HepG2 (cell line): ENCODE data around the gene CMTM4. TPM values are rescaled to one million over a fixed set of nuclear protein-coding genes. Genes with fewer than 3 reads are reported as not detected.
A peak's percentile ranks its signal among the peaks of the same experiment; 100 is the strongest.

Experiments
- AKAP8 ChIP-seq: sonication (generic); formaldehyde crosslinking; IDR thresholded peaks from 2 replicates; pipeline ENCODE4 v1.5.1; 2020; ENCODE audit warnings: mild to moderate bottlenecking, missing genetic modification reagents
- BRD4 ChIP-seq: sonication (generic); formaldehyde crosslinking; IDR thresholded peaks from 2 replicates; pipeline ENCODE4 v1.4.0; 2020; ENCODE audit warnings: missing genetic modification reagents
- FOSL1 ChIP-seq: sonication (generic); formaldehyde crosslinking; IDR thresholded peaks from 2 replicates; pipeline ENCODE4 v1.9.0; 2021; ENCODE audit warnings: missing genetic modification reagents, borderline replicate concordance
- GPN1 ChIP-seq: sonication (generic); formaldehyde crosslinking; IDR thresholded peaks from 2 replicates; pipeline ENCODE4 v1.5.1; 2020; ENCODE audit warnings: missing genetic modification reagents, borderline replicate concordance
- HHEX ChIP-seq: IDR thresholded peaks from 2 replicates; pipeline ENCODE4 v1.6.1; 2016; ENCODE audit warnings: control low read depth
- KDM2A ChIP-seq: sonication (generic); formaldehyde crosslinking; IDR thresholded peaks from 2 replicates; pipeline ENCODE4 v1.4.0; 2020; ENCODE audit warnings: low read depth, missing genetic modification reagents, borderline replicate concordance
- MBD4 ChIP-seq: IDR thresholded peaks from 2 replicates; pipeline ENCODE4 v1.6.1; 2012; ENCODE audit warnings: low read length, inconsistent platforms, borderline replicate concordance
- NCOR1 ChIP-seq: fragments of 200-600 bp; sonication (generic); IDR thresholded peaks from 2 replicates; pipeline ENCODE4 v1.7.0; 2017; ENCODE audit warnings: antibody characterized with exemption, low read length, borderline replicate concordance
- ONECUT2 ChIP-seq: sonication (generic); formaldehyde crosslinking; IDR thresholded peaks from 2 replicates; pipeline ENCODE4 v1.4.0; 2020; ENCODE audit warnings: missing genetic modification reagents
- SMYD3 ChIP-seq: sonication (generic); formaldehyde crosslinking; IDR thresholded peaks from 2 replicates; pipeline ENCODE4 v1.8.1; 2023; ENCODE audit warnings: mild to moderate bottlenecking, missing genetic modification reagents
- ZNF510 ChIP-seq: sonication (generic); formaldehyde crosslinking; IDR thresholded peaks from 2 replicates; pipeline ENCODE4 v1.4.0; 2020; ENCODE audit warnings: low read depth, mild to moderate bottlenecking, missing genetic modification reagents
- ZNF569 ChIP-seq: sonication (generic); formaldehyde crosslinking; IDR thresholded peaks from 2 replicates; pipeline ENCODE4 v1.5.0; 2020; ENCODE audit warnings: mild to moderate bottlenecking, missing genetic modification reagents, moderate library complexity, borderline replicate concordance
- ZNF7 ChIP-seq: IDR thresholded peaks from 2 replicates; pipeline ENCODE4 v1.6.1; 2016; ENCODE audit warnings: missing biosample characterization, missing genetic modification reagents
- polyA plus RNA-seq, 8 experiments: library from polyadenylated mRNA; depleted of rRNA in 3 of 8; stranded (reverse) in 7 of 8; unstranded in 1 of 8; fragments of >200 nt; fragmentation: Illumina TruSeq in 4 of 8; extraction: Trizol in 4 of 8; gene quantifications; 2 replicates each; pipeline versions ENCODE4 v1.2.1 to v1.2.3, GENCODE V29; 2011 to 2016; ENCODE audit warnings: low read depth in 4 of 8, missing spikeins in 1 of 8, mixed read lengths in 1 of 8; ENCODE audit not compliant: insufficient read depth in 1 of 8
- total RNA-seq, 5 experiments: library from RNA; depleted of rRNA; stranded (reverse); fragments of >200 nt; fragmentation: Illumina TruSeq; extraction: Trizol; gene quantifications; 2 replicates each; pipeline ENCODE4 v1.2.3, GENCODE V29; 2016; ENCODE audit warnings: low read depth in 1 of 5
- TF ChIP-seq, protein P1 (sequence below): sonication (generic); formaldehyde crosslinking; IDR thresholded peaks from 2 replicates; pipeline ENCODE4 v1.8.0; 2022; ENCODE audit warnings: missing genetic modification reagents, mild to moderate bottlenecking, borderline replicate concordance
- TF ChIP-seq, protein P2 (sequence below): sonication (generic); formaldehyde crosslinking; IDR thresholded peaks from 2 replicates; pipeline ENCODE4 v1.4.0; 2020; ENCODE audit warnings: missing genetic modification reagents, borderline replicate concordance

CMTM4 gene
- total and polyA plus RNA-seq, 2 of the 13 experiments (the other 11 are each of a cell fraction or from before 2014, with no cell fraction given) = 32.0 to 36.3 TPM

DNA sequence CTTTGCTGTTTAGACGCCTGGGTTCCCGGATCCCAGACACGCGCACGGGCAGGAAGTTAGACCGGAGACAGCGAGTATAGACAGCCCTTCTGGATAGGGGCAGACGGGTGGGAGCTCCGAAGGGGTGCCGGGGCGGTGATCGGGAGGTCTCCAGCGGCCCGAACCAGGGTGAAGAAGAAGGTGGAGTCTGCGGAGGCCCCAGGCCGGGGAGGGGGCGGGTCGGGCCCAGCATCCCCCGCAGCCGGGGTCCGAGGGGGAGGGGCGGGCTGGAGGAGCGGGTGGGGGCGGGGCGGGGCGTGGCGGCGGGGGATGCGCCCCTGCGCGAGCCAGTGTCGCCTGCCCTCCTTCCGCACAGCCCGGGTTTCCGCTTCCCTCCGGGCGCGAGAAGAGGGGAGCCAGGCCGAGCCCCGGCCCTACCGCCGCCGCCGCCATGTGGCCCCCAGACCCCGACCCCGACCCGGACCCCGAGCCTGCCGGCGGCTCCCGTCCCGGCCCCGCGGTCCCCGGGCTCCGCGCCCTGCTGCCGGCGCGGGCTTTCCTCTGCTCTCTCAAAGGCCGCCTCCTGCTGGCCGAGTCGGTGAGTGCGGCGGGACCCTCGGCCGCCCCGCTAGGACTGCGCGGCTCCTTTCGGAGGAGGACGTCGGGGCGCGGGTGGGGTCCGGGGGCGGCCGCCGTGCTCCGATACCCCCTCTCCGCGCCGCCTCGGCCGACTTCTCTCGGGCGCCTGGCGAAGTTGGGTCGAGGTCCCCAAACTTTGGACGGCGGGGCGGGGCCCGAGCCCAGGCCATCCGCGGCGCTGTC is 92.0 kb downstream of the CMTM4 start, which contains the start of gene CMTM3 (continued):
- no peak for TF ChIP-seq ONECUT2 (CRISPR knock-in tag)
- no peak for TF ChIP-seq ZNF7 (CRISPR knock-in tag)
- TF ChIP-seq MBD4 = no peak
- no peak for TF ChIP-seq SMYD3 (CRISPR knock-in tag)
- no peak for TF ChIP-seq FOSL1 (CRISPR knock-in tag)
- no peak for TF ChIP-seq ZNF510 (CRISPR knock-in tag)
- TF ChIP-seq HHEX (CRISPR knock-in tag) = no peak
- TF ChIP-seq, protein P1, sequence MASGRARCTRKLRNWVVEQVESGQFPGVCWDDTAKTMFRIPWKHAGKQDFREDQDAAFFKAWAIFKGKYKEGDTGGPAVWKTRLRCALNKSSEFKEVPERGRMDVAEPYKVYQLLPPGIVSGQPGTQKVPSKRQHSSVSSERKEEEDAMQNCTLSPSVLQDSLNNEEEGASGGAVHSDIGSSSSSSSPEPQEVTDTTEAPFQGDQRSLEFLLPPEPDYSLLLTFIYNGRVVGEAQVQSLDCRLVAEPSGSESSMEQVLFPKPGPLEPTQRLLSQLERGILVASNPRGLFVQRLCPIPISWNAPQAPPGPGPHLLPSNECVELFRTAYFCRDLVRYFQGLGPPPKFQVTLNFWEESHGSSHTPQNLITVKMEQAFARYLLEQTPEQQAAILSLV = no peak; the same call in 1 of the 2 replicates
- TF ChIP-seq ZNF569 (CRISPR knock-in tag) = no peak
- no peak for TF ChIP-seq BRD4
- TF ChIP-seq, protein P2, sequence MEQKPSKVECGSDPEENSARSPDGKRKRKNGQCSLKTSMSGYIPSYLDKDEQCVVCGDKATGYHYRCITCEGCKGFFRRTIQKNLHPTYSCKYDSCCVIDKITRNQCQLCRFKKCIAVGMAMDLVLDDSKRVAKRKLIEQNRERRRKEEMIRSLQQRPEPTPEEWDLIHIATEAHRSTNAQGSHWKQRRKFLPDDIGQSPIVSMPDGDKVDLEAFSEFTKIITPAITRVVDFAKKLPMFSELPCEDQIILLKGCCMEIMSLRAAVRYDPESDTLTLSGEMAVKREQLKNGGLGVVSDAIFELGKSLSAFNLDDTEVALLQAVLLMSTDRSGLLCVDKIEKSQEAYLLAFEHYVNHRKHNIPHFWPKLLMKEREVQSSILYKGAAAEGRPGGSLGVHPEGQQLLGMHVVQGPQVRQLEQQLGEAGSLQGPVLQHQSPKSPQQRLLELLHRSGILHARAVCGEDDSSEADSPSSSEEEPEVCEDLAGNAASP (CRISPR knock-in tag) = 0 out of 2 replicates have a peak, but pooled peaks have one; percentile 19
- TF ChIP-seq KDM2A = no peak; the same call in none of the 2 replicates
- 0 out of 2 replicates have a peak, but pooled peaks have one; percentile 15 for TF ChIP-seq AKAP8
- TF ChIP-seq GPN1 (CRISPR knock-in tag) = no peak
- TF ChIP-seq NCOR1 = no peak
